Thoracic aorta (tissue), 2 donors: ENCODE measurements around the gene KRTAP10-2. TPM values are rescaled to one million over a fixed set of nuclear protein-coding genes. Genes with fewer than 3 reads are reported as not detected.
"Not testable (repeated sequence)": the region's sequence is repeated elsewhere in the genome, so short reads cannot be mapped to it uniquely, and the experiment has no call there.

Experiments
- ATAC-seq: fragments of 150-250 bp; one replicate; pipeline ENCODE4 v1.8.0; 2017; ENCODE audit warnings: low read depth; ENCODE audit not compliant: insufficient number of reproducible peaks, low FRiP score
- DNase-seq: peaks from one replicate; pipeline ENCODE4 v3.0.0-alpha.2; 2020; ENCODE audit warnings: low spot score
- H3K27ac ChIP-seq, 2 donors: fragments of 200-600 bp; sonication (generic); 1 replicate in 1 of 2; 2 replicates in 1 of 2; pipeline ENCODE4 v1.5.1; 2016; ENCODE audit warnings: mild to moderate bottlenecking in 2 of 2, moderate library complexity in 2 of 2
- H3K27me3 ChIP-seq: fragments of 200-600 bp; sonication (generic); replicated peaks from 2 replicates; pipeline ENCODE4 v1.6.0; 2016; ENCODE audit warnings: mild to moderate bottlenecking; ENCODE audit not compliant: insufficient read depth
- H3K36me3 ChIP-seq: fragments of 200-600 bp; sonication (generic); one replicate; pipeline ENCODE4 v1.5.1; 2016
- H3K4me1 ChIP-seq, 2 donors: fragments of 200-600 bp; sonication (generic); 1 replicate in 1 of 2; 2 replicates in 1 of 2; pipeline versions ENCODE4 v1.5.1 to v1.6.0; 2016; ENCODE audit warnings: low read depth in 2 of 2, mild to moderate bottlenecking in 1 of 2; ENCODE audit not compliant: control insufficient read depth in 1 of 2
- H3K4me3 ChIP-seq: fragments of 200-600 bp; sonication (generic); 2 replicates; pipeline ENCODE4 v1.5.1; 2016; ENCODE audit warnings: mild to moderate bottlenecking
- H3K9me3 ChIP-seq: fragments of 200-600 bp; sonication (generic); 2 replicates; pipeline ENCODE4 v1.5.1; 2016
- total RNA-seq, 2 donors: library from RNA; depleted of rRNA; stranded (reverse); fragments of >200 nt; gene quantifications; one replicate each; pipeline versions ENCODE4 v1.1.0 to v1.2.3, GENCODE V29; 2016
- TF ChIP-seq, protein P1 (sequence below): fragments of 200-600 bp; sonication (generic); IDR thresholded peaks from one replicate; pipeline ENCODE4 v1.5.1; 2019; ENCODE audit warnings: antibody characterized with exemption

KRTAP10-2 gene
- not detected for total RNA-seq

- no peak for ATAC-seq
These were observed at the start of gene KRTAP10-2 for GRCh38 chr21:44551340-44551961. Gene KRTAP10-2 (minus strand): TSS chr21:44551505. CDS start chr21:44551458, 47 bp downstream.

GRCh38 chr21:44601091-44601490, 49.8 kb upstream of the KRTAP10-2 start:
- not testable (repeated sequence) for H3K36me3 ChIP-seq, ATAC-seq, DNase-seq, H3K4me3 ChIP-seq, H3K4me1 ChIP-seq, H3K9me3 ChIP-seq, H3K27ac ChIP-seq, H3K27me3 ChIP-seq

More at GRCh38 chr21:44551340-44551961, at the start of gene KRTAP10-2:
- no peak for DNase-seq
- H3K36me3 ChIP-seq, result no peaks in the 10 kb centered on the region
- H3K4me3 ChIP-seq, result no peak within 1 kb of the TSS
- no peaks in the 10 kb centered on the region for H3K4me1 ChIP-seq
- H3K27ac ChIP-seq, result no peak within 1 kb of the TSS
- H3K27me3 ChIP-seq, result no peaks in the 10 kb centered on the region
- TF ChIP-seq, protein P1, sequence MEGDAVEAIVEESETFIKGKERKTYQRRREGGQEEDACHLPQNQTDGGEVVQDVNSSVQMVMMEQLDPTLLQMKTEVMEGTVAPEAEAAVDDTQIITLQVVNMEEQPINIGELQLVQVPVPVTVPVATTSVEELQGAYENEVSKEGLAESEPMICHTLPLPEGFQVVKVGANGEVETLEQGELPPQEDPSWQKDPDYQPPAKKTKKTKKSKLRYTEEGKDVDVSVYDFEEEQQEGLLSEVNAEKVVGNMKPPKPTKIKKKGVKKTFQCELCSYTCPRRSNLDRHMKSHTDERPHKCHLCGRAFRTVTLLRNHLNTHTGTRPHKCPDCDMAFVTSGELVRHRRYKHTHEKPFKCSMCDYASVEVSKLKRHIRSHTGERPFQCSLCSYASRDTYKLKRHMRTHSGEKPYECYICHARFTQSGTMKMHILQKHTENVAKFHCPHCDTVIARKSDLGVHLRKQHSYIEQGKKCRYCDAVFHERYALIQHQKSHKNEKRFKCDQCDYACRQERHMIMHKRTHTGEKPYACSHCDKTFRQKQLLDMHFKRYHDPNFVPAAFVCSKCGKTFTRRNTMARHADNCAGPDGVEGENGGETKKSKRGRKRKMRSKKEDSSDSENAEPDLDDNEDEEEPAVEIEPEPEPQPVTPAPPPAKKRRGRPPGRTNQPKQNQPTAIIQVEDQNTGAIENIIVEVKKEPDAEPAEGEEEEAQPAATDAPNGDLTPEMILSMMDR, result no peak
- no peaks in the 10 kb centered on the region for H3K9me3 ChIP-seq

- not testable (repeated sequence) for H3K27ac ChIP-seq, ATAC-seq, H3K4me3 ChIP-seq, DNase-seq, H3K36me3 ChIP-seq, H3K9me3 ChIP-seq, H3K27me3 ChIP-seq, H3K4me1 ChIP-seq
These were observed 49.0 kb upstream of the KRTAP10-2 start, which contains the start of gene KRTAP10-7 for GRCh38 chr21:44600118-44600978. Gene KRTAP10-7 (plus strand): TSS chr21:44600597. CDS start chr21:44600622, 25 bp downstream.

GRCh38 chr21:44599264-44600029, 48.1 kb upstream of the KRTAP10-2 start:
- DNase-seq, result no peak

DNA sequence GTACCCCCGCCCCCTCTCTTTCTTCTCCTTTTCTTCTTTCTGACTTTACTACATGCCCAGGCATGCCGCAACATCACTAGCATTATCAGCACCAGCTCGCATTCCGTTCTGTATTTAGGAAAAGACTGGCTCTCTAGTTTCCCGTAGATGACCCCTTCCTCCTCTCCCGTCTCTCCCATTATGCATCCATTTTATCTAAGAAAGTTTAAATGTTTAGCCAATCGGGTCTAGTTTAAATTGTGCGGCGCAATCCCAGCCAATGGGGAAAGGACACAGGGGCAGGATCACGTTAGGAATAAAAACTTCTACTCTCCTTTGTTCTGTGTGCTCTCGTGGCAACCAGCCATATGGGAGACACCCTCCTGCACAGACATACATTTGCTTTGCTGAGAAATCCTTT, 46.8 kb upstream of the KRTAP10-2 start:
- Histone ChIP-seq H3K27ac (no peak overlapping the region), H3K4me1 (no peaks in the 10 kb centered on the region), H3K36me3 (no peaks in the 10 kb centered on the region), H3K9me3 (no peaks in the 10 kb centered on the region), H3K27me3 (no peaks in the 10 kb centered on the region), H3K4me3 (no peak overlapping the region)
- DNase-seq (no peak), ATAC-seq (no peak)
- TF ChIP-seq, protein P1, result no peak

More at GRCh38 chr21:44599264-44600029, 48.1 kb upstream of the KRTAP10-2 start:
- no peak overlapping the region for H3K27ac ChIP-seq
- no peaks in the 10 kb centered on the region for H3K4me1 ChIP-seq
- H3K9me3 ChIP-seq, result peaks cover 2% of the 10 kb centered on the region
- H3K4me3 ChIP-seq, result no peak overlapping the region
- H3K36me3 ChIP-seq, result no peaks in the 10 kb centered on the region
- H3K27me3 ChIP-seq, result no peaks in the 10 kb centered on the region
- ATAC-seq, result no peak
- TF ChIP-seq, protein P1, result no peak
